Activated T-cell treated with anti-CD3 and anti-CD28 coated beads, Interleukin-2, amount 50 U/mL, for 24 hours (primary cell): ENCODE results near the gene MYH10.

ENCODE experiments used
- DNase-seq: peaks from one replicate; pipeline ENCODE4 v3.0.0-alpha.2; 2020
- H3K27ac Mint-ChIP-seq: 2 replicates; pipeline ENCODE4 v1.8.0; 2020; ENCODE audit warnings: mild to moderate bottlenecking, mixed read lengths
- H3K27me3 Mint-ChIP-seq: 2 replicates; pipeline ENCODE4 v1.8.0; 2020; ENCODE audit warnings: mixed read lengths
- H3K36me3 Mint-ChIP-seq: 2 replicates; pipeline ENCODE4 v1.8.0; 2020; ENCODE audit warnings: low read depth, mixed read lengths
- H3K4me1 Mint-ChIP-seq: 2 replicates; pipeline ENCODE4 v1.8.0; 2020; ENCODE audit warnings: low read depth, mixed read lengths
- H3K4me3 Mint-ChIP-seq: 2 replicates; pipeline ENCODE4 v1.8.0; 2020; ENCODE audit warnings: mild to moderate bottlenecking, moderate library complexity, mixed read lengths
- H3K9me3 Mint-ChIP-seq: 2 replicates; pipeline ENCODE4 v1.8.0; 2020; ENCODE audit warnings: mixed read lengths

MYH10 gene

GRCh38 chr17:8659758-8660410 is 29.4 kb upstream of the MYH10 start:
- H3K27me3 Mint-ChIP-seq = peaks cover 13% of the 10 kb centered on the region
- no peak overlapping the region for H3K27ac Mint-ChIP-seq
- no peaks in the 10 kb centered on the region for H3K4me1 Mint-ChIP-seq
- H3K9me3 Mint-ChIP-seq = peaks cover 9% of the 10 kb centered on the region
- no peak for DNase-seq
- H3K36me3 Mint-ChIP-seq = no peaks in the 10 kb centered on the region
- H3K4me3 Mint-ChIP-seq = no peak overlapping the region

- H3K27me3 Mint-ChIP-seq = peaks cover 8% of the 10 kb centered on the region
- H3K36me3 Mint-ChIP-seq = no peaks in the 10 kb centered on the region
- no peak overlapping the region for H3K27ac Mint-ChIP-seq
- DNase-seq = no peak
- peaks cover 9% of the 10 kb centered on the region for H3K9me3 Mint-ChIP-seq
- H3K4me3 Mint-ChIP-seq = no peak overlapping the region
- no peaks in the 10 kb centered on the region for H3K4me1 Mint-ChIP-seq
These were observed 28.3 kb upstream of the MYH10 start for GRCh38 chr17:8658810-8659209.

DNA sequence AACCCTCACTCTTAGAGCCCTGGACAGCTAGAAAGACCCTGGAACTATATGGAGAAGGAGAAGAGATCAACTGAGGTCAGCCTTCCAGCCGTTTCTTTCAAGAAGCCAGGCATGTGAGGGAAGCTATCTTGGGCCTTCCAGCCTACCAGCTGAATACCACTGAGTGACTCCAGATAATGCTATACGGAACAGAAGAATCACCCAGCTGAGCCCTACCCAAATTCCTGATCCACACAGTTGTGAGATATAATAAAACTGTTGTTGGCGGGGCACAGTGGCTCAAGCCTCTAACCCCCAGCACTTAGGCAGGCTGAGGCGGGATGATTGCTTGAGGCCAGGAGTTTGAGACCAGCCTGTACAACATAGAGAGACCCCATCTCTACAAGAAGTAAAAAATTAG is 26.2 kb upstream of the MYH10 start:
- Mint-ChIP-seq H3K27me3 (peaks cover 10% of the 10 kb centered on the region), H3K4me1 (no peaks in the 10 kb centered on the region), H3K9me3 (peaks cover 9% of the 10 kb centered on the region), H3K4me3 (no peak overlapping the region), H3K27ac (no peak overlapping the region), H3K36me3 (no peaks in the 10 kb centered on the region)
- no peak for DNase-seq

GRCh38 chr17:8654822-8655221 is 24.3 kb upstream of the MYH10 start:
- H3K9me3 Mint-ChIP-seq = peaks cover 9% of the 10 kb centered on the region
- no peak overlapping the region for H3K4me3 Mint-ChIP-seq
- no peak overlapping the region for H3K27ac Mint-ChIP-seq
- H3K36me3 Mint-ChIP-seq = no peaks in the 10 kb centered on the region
- H3K4me1 Mint-ChIP-seq = no peaks in the 10 kb centered on the region
- H3K27me3 Mint-ChIP-seq = peaks cover 25% of the 10 kb centered on the region
- no peak for DNase-seq

DNA sequence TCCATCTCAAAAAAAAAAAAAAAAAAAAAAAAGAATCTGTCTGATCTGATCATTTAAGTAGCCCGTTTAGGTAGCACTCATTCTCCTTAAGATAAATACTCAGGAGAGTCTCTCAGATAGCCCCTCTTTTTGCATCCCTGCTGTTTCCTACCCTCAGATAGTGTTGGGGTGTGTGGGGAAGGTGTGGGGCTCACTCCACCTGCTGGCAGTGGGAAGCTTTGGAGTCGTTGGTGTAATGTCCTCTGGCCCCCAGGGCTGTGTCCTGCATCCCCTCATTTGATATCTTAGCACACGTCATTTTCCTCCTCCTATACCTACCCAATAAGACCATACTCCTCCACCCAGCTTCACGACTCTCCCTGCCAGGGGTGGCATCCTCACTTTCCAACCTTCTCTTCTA is 20.5 kb upstream of the MYH10 start:
- H3K36me3 Mint-ChIP-seq = no peaks in the 10 kb centered on the region
- H3K27me3 Mint-ChIP-seq = peaks cover 40% of the 10 kb centered on the region
- DNase-seq = no peak
- no peak overlapping the region for H3K4me3 Mint-ChIP-seq
- H3K9me3 Mint-ChIP-seq = no peaks in the 10 kb centered on the region
- no peaks in the 10 kb centered on the region for H3K4me1 Mint-ChIP-seq
- H3K27ac Mint-ChIP-seq = no peak overlapping the region

- H3K4me3 Mint-ChIP-seq = no peak overlapping the region
- no peaks in the 10 kb centered on the region for H3K9me3 Mint-ChIP-seq
- no peak for DNase-seq
- H3K27me3 Mint-ChIP-seq = peaks cover 44% of the 10 kb centered on the region
- no peaks in the 10 kb centered on the region for H3K4me1 Mint-ChIP-seq
- H3K27ac Mint-ChIP-seq = no peak overlapping the region
- no peaks in the 10 kb centered on the region for H3K36me3 Mint-ChIP-seq
These were observed 19.6 kb upstream of the MYH10 start for GRCh38 chr17:8650119-8650499.

DNA sequence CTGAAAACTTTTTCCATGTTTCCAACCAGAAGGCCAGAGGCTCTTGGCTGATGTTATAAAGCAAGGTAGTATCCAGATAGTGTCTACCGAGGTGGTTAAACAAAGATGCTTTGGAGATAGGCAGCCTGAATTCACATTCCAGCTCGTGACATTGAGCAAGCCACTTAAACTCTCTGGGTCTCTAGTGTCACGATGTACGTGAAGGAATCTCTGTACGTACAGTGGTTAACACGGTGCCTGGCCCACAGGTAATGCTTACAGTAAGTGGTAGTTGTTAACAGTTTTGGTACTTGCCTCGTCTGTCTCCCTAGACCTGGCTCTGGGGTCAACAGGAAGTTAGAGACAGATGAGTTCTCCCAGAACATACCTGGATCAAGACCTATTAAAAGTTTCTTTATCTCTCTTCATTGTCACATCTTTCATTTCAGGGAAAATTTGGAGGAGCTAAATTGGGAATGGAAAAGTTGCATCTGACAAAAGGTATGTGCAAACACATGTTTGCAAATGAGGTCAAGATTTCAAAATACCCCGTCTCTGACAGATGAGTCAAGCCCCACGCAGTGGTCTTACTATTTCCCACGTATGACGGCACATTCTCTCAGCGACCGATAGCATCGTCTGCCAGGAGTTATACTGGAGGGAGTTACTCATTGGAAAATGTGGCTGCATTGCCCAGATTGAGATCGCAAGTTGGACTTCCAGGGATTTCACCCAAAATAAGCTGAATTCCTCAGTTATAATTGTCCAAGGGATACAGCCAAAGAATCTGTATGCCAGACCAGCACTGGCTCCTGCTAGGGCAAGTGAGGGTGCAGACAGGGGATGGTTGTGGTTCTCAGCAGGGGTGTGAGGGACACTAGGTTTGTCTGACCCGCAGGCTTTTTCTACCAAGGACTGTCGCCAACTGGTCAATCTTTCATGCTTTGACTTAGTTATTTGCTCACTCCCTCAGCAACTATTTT is 18.9 kb upstream of the MYH10 start:
- H3K27me3 Mint-ChIP-seq = peaks cover 47% of the 10 kb centered on the region
- no peaks in the 10 kb centered on the region for H3K4me1 Mint-ChIP-seq
- H3K27ac Mint-ChIP-seq = no peak overlapping the region

GRCh38 chr17:8647956-8648355 is 17.4 kb upstream of the MYH10 start:
- Mint-ChIP-seq H3K4me3 (no peak overlapping the region), H3K27me3 (peaks cover 57% of the 10 kb centered on the region), H3K36me3 (no peaks in the 10 kb centered on the region), H3K9me3 (no peaks in the 10 kb centered on the region), H3K4me1 (no peaks in the 10 kb centered on the region), H3K27ac (no peak overlapping the region)
- DNase-seq = no peak

More for the DNA sequence above, 18.9 kb upstream of the MYH10 start:
- Mint-ChIP-seq H3K9me3 (no peaks in the 10 kb centered on the region), H3K4me3 (no peak overlapping the region), H3K36me3 (no peaks in the 10 kb centered on the region)
- no peak for DNase-seq

- H3K27me3 Mint-ChIP-seq = peaks cover 57% of the 10 kb centered on the region
- H3K4me3 Mint-ChIP-seq = no peak overlapping the region
- no peak overlapping the region for H3K27ac Mint-ChIP-seq
- DNase-seq = no peak
- no peaks in the 10 kb centered on the region for H3K36me3 Mint-ChIP-seq
- no peaks in the 10 kb centered on the region for H3K9me3 Mint-ChIP-seq
- no peaks in the 10 kb centered on the region for H3K4me1 Mint-ChIP-seq
These were observed 16.7 kb upstream of the MYH10 start for GRCh38 chr17:8647202-8647601.

GRCh38 chr17:8644507-8644902 is 14.0 kb upstream of the MYH10 start:
- H3K27ac Mint-ChIP-seq = no peak overlapping the region
- H3K4me3 Mint-ChIP-seq = no peak overlapping the region
- DNase-seq = no peak
- H3K27me3 Mint-ChIP-seq = peaks cover 36% of the 10 kb centered on the region
- no peaks in the 10 kb centered on the region for H3K36me3 Mint-ChIP-seq
- no peaks in the 10 kb centered on the region for H3K9me3 Mint-ChIP-seq
- no peaks in the 10 kb centered on the region for H3K4me1 Mint-ChIP-seq

DNA sequence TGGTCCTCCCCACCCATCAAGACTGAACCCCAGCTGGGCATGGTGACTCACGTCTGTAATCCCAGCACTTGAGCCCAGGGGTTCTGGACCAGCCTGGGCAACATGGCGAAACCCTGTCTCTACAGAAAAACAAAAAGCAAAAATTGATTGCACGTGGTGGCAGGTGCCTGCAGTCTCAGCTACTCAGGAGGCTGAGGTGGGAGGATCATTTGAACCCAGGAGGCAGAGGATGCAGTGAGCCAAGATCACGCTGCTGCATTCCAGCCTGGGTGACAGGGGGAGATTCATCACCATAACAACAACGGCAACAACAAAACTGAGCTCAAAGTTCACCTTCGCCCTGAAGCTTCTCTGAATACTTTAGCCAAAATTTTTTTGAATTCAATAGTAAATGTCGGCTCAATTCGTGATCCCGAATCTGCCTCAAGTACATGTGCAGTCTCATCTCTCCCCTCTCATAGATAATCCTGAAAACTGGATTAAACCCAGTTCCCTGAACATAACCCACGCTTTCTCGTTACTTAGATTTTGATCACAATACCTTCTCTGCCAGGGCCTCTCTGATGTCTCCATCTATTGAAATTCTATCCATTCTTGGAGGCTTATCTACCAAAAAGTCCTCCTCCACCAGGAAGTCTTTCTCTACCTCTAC is 13.5 kb upstream of the MYH10 start:
- Mint-ChIP-seq H3K36me3 (no peaks in the 10 kb centered on the region), H3K4me3 (no peak overlapping the region), H3K27ac (no peak overlapping the region), H3K27me3 (peaks cover 33% of the 10 kb centered on the region), H3K4me1 (no peaks in the 10 kb centered on the region), H3K9me3 (no peaks in the 10 kb centered on the region)
- DNase-seq = no peak

DNA sequence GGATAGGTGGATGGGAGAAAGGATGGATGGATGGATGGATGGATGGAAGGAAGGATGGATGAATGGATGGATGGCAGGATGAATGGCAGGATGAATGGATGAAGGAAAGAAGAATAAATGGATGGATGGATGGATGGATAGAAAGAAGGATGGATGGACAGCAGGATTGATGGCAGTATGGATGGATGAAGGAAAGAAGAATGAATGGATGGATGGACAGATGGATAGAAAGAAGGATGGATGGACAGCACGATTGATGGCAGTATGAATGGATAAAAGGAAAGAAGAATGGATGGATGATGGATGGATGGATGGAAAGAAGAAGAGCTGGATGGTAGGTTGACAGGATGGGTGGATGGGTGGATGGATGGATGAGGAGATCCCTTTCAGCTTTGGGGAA is 9.2 kb upstream of the MYH10 start:
- no peak overlapping the region for H3K4me3 Mint-ChIP-seq

DNA sequence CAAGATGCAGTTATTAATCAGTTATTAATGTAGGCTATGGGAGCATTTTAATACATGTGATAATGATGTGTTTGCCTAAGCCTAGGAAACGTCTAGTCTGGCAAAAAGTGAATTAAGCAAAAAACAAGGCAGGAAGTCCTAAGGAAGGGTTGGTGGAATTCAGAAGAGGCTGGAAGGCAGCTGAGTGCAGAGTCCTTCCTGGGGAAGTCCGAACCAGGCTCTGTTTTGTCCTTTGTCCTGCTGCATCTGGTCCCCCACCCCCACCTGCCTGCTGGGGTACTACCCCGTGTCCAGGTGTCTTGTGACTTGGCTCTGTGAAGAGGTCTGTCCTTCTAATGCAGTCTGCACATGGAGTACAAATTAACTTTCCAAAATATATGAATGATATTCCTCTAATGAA is 1.5 kb upstream of the MYH10 start:
- H3K4me3 Mint-ChIP-seq = no peak overlapping the region
- peaks cover 14% of the 10 kb centered on the region for H3K4me1 Mint-ChIP-seq
- no peak for DNase-seq
- peaks cover 71% of the 10 kb centered on the region for H3K27me3 Mint-ChIP-seq
- no peak overlapping the region for H3K27ac Mint-ChIP-seq
- peaks cover 3% of the 10 kb centered on the region for H3K36me3 Mint-ChIP-seq
- H3K9me3 Mint-ChIP-seq = no peaks in the 10 kb centered on the region

More for the DNA sequence above, 9.2 kb upstream of the MYH10 start:
- Mint-ChIP-seq H3K27me3 (peaks cover 24% of the 10 kb centered on the region), H3K9me3 (no peaks in the 10 kb centered on the region), H3K36me3 (no peaks in the 10 kb centered on the region), H3K4me1 (no peaks in the 10 kb centered on the region), H3K27ac (no peak overlapping the region)
- DNase-seq = no peak

DNA sequence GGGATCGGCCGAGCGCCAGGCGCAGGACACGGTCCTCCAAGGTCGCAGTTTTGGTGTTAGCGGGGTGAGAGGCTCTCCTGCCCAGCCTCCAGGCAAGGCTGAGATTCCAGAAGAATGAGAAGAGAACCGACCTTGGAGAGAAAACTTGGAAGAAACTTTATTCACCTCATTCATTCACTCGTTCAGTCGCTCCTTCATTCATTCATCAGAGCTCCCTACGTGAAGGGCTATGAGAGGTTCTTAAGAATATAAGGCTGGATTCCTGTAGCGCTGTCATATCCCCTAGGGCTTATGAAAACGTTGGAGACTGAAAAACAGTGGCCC is 991 bp upstream of the MYH10 start:
- Mint-ChIP-seq H3K4me3 (peak overlapping the region; percentile 94), H3K9me3 (no peaks in the 10 kb centered on the region), H3K27ac (peak overlapping the region; percentile 18), H3K4me1 (peaks cover 14% of the 10 kb centered on the region), H3K27me3 (peaks cover 69% of the 10 kb centered on the region), H3K36me3 (peaks cover 3% of the 10 kb centered on the region)
- DNase-seq = no peak
